A673 (cell line): ENCODE measurements around the gene CEP112.

Source experiments
- EZH2 ChIP-seq: fragments of 200-600 bp; sonication (generic); IDR thresholded peaks from 2 replicates; pipeline ENCODE4 v1.6.1; 2017; ENCODE audit warnings: borderline replicate concordance, low read depth, mild to moderate bottlenecking, mixed read lengths, antibody characterized with exemption, low read length; ENCODE audit not compliant: poor library complexity, severe bottlenecking
- TF ChIP-seq, protein P1 (sequence below): fragments of 300-800, 200-600 bp; sonication (generic); conservative IDR thresholded peaks from 2 replicates; pipeline ENCODE4 v1.5.1; 2017; ENCODE audit warnings: low read depth, mild to moderate bottlenecking, antibody characterized with exemption, low read length, moderate library complexity, mixed read lengths

GRCh38 chr17:65655706-65656105 lies 536.2 kb downstream of the CEP112 start:
- TF ChIP-seq, protein P1, sequence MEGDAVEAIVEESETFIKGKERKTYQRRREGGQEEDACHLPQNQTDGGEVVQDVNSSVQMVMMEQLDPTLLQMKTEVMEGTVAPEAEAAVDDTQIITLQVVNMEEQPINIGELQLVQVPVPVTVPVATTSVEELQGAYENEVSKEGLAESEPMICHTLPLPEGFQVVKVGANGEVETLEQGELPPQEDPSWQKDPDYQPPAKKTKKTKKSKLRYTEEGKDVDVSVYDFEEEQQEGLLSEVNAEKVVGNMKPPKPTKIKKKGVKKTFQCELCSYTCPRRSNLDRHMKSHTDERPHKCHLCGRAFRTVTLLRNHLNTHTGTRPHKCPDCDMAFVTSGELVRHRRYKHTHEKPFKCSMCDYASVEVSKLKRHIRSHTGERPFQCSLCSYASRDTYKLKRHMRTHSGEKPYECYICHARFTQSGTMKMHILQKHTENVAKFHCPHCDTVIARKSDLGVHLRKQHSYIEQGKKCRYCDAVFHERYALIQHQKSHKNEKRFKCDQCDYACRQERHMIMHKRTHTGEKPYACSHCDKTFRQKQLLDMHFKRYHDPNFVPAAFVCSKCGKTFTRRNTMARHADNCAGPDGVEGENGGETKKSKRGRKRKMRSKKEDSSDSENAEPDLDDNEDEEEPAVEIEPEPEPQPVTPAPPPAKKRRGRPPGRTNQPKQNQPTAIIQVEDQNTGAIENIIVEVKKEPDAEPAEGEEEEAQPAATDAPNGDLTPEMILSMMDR: no peak
- TF ChIP-seq EZH2: no peak
